Activated CD8-positive, alpha-beta memory T cell treated with anti-CD3 and anti-CD28 coated beads, Interleukin-2, amount 50 U/mL, for 24 hours (primary cell): ENCODE results near the gene RILP.

ENCODE experiments used
- DNase-seq: peaks from one replicate; pipeline ENCODE4 v3.0.0-alpha.2; 2020; ENCODE audit errors: extremely low read depth

The RILP gene

DNA sequence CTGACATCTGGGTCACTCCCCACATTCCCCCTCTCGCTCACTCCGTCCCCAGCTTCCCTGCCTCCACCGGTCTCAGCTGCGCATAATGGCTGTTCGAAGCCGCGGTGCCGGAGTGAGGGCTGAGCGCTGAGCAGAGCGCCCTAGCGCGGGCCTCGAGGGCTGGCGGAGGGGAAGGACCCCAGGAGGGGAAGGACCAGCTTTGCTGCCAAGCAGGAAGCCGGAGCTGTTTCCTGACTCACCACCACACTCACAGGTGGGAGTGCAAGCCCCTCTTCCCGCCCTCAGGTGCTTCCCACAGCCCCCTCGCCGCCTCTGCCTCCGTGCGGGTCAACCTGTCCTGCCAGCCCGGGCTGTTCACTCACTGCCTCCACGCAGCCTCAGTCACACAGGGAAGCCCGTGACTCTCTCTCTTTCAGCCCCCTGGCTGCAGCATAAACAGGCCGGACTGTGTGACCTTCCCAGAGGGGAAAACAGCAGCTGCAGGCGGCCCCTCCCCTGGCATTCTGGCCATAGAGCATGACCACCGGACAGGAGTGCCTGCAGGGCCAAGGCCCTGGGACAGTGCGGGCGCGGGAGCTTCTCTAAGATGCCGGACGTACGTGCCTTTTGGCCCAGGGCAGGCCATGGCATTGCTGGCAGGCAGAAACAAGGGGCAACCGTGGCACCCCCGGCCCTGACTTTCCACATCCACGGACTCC, 44.7 kb downstream of the RILP start:
- DNase-seq = no peak

DNA sequence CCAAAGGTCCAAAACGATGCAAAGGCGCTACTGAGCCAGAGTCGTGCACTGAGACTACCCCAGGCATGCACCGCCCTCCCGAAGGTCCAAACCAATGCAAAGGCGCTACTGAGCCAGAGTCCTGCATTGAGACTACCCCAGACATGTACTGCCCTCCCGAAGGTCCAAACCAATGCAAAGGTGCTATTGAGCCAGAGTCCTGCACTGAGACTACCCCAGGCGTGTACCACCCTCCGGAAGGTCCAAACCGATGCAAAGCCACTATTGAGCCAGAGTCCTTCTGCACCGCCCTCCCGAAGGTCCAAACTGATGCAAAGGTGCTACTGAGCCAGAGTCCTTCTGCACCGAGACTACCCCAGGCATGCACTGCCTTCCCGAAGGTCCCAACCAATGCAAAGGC, 48.1 kb downstream of the RILP start:
- DNase-seq = no peak

DNA sequence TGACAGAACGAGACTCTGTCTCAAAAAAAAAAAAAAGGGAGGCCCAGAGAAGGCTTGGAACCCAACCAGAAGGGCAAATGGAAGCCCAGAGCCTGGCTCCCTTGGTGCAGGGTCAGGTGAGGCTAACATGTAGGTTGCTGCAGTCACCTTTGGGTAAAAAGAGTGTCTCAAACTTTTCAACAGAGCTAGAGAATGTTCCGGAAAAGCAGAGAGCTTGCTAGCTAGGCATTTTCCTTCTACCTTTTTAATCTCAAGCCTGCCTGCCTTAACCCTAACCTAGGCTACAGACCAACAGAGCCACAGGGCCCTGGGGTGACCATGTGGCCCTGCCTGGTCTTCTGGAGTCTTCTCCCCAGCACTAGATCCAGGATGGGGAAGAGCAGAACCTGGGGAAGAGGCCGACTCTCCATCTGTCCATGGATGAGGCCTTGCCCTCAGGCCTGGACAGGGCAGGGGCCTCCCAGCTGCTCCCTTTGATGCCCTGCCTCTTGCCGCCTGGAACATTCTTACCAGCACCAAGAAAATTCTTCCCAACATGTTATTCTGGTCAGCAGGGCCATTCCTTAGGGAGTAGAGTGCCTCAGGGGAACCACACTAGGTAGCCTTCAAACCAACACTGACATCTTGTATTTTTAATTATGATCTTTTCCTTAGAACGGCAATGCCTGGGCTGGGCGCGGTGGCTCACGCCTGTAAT, 51.1 kb downstream of the RILP start:
- no peak for DNase-seq

DNA sequence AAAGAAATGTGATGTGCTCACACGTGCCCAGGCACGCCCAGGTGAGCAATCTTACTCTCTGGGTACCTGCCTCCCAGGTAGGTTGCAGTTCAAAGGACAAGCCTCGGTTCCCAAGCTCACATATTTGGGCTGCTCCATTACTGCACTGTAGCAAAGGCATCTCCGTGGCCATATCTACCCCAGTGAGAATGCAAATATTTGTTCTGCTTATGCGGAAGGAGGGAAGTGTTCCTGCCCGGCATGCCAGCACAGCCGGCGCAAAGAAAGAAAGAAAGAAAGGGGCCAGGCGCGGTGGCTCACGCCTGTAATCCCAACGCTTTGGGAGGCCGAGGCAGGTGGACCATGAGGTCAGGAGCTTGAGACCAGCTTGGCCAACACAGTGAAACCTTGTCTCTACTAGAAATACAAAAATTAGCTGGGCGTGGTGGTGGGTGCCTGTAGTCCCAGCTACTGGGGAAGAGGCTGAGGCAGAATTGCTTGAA, 51.8 kb downstream of the RILP start:
- DNase-seq = no peak
